SK-N-SH (cell line): ENCODE data around the gene KLHL2. TPM values are rescaled to one million over a fixed set of nuclear protein-coding genes. Genes with fewer than 3 reads are reported as not detected.
"Not testable (repeated sequence)": the region's sequence is repeated elsewhere in the genome, so short reads cannot be mapped to it uniquely, and the experiment has no call there.

Experiments used
- CTCF ChIA-PET: fragments of 300-600, 350-600 bp; formaldehyde crosslinking; extraction: SDS; loops from one replicate; lab custom pipeline; 2021; lab: Yijun Ruan, JAX
- POLR2A ChIA-PET: fragments of 350-600 bp; sonication (Branson Sonifier 250); formaldehyde crosslinking; extraction: SDS; loops from one replicate; lab custom pipeline; 2020; ENCODE audit warnings: antibody characterized with exemption, inconsistent platforms; lab: Yijun Ruan, JAX
- DNase-seq: peaks from one replicate; pipeline ENCODE4 v3.0.0; 2012
- H2AFZ ChIP-seq: fragments of 200-600 bp; sonication (generic); 2 replicates; pipeline ENCODE4 v1.8.1; 2016; ENCODE audit warnings: antibody characterized with exemption, mild to moderate bottlenecking, low read depth
- H3F3A ChIP-seq: fragments of 200-600 bp; sonication (generic); replicated peaks from 2 replicates; pipeline ENCODE3; 2016; ENCODE audit warnings: antibody characterized with exemption, mild to moderate bottlenecking; ENCODE audit not compliant: insufficient read depth
- H3K27ac ChIP-seq, 2 experiments: fragments of 200-500 bp in 1 of 2; fragments of 200-600 bp in 1 of 2; sonication (Bioruptor generic) in 1 of 2; sonication (generic), shearing (Covaris generic) in 1 of 2; 2 replicates each; pipeline versions ENCODE4 v1.5.1 to v1.6.1; 2014 to 2016; ENCODE audit warnings: low read depth in 2 of 2, inconsistent platforms in 1 of 2, low read length in 1 of 2, mild to moderate bottlenecking in 1 of 2, mixed read lengths in 1 of 2
- H3K27me3 ChIP-seq: fragments of 200-600 bp; sonication (generic), shearing (Covaris generic); 2 replicates; pipeline ENCODE4 v1.6.1; 2016; ENCODE audit warnings: mixed run types; ENCODE audit not compliant: insufficient read depth
- H3K36me3 ChIP-seq, 2 experiments: fragments of 200-500 bp in 1 of 2; fragments of 200-600 bp in 1 of 2; sonication (Bioruptor generic) in 1 of 2; sonication (generic) in 1 of 2; replicated peaks in 1 of 2; 2 replicates each; pipeline versions ENCODE3 to v1.5.1; 2014 to 2016; ENCODE audit warnings: low read length in 1 of 2, mild to moderate bottlenecking in 1 of 2; ENCODE audit not compliant: insufficient read depth in 2 of 2, control insufficient read depth in 1 of 2
- H3K4me1 ChIP-seq, 2 experiments: fragments of 200-500 bp in 1 of 2; fragments of 200-600 bp in 1 of 2; sonication (Bioruptor generic) in 1 of 2; sonication (generic), shearing (Covaris generic) in 1 of 2; 2 replicates each; pipeline versions ENCODE4 v1.5.1 to v1.6.1; 2014 to 2016; ENCODE audit warnings: low read depth in 1 of 2, low read length in 1 of 2, mixed run types in 1 of 2; ENCODE audit not compliant: insufficient read depth in 2 of 2, control insufficient read depth in 1 of 2
- H3K4me2 ChIP-seq: fragments of 200-600 bp; sonication (generic), shearing (Covaris generic); 2 replicates; pipeline ENCODE4 v1.6.1; 2017; ENCODE audit warnings: mixed run types
- H3K4me3 ChIP-seq, 2 experiments: fragments of 200-500 bp in 1 of 2; fragments of 200-600 bp in 1 of 2; sonication (Bioruptor generic) in 1 of 2; sonication (generic), shearing (Covaris generic) in 1 of 2; 2 replicates each; pipeline versions ENCODE4 v1.5.1 to v1.8.1; 2014 to 2016; ENCODE audit warnings: low read depth in 2 of 2, inconsistent platforms in 1 of 2, low read length in 1 of 2, mild to moderate bottlenecking in 1 of 2, mixed read lengths in 1 of 2, moderate library complexity in 1 of 2
- H3K79me2 ChIP-seq: fragments of 200-600 bp; sonication (generic); 2 replicates; pipeline ENCODE4 v1.8.1; 2017; ENCODE audit warnings: mild to moderate bottlenecking; ENCODE audit not compliant: insufficient read depth
- H3K9ac ChIP-seq: fragments of 200-600 bp; sonication (generic); 2 replicates; pipeline ENCODE4 v1.6.1; 2017; ENCODE audit warnings: mixed run types
- H3K9me2 ChIP-seq: fragments of 200-600 bp; sonication (generic); 2 replicates; pipeline ENCODE4 v1.6.1; 2017; ENCODE audit warnings: mixed run types
- H3K9me3 ChIP-seq: fragments of 200-600 bp; sonication (generic); 2 replicates; pipeline ENCODE4 v1.6.1; 2017; ENCODE audit warnings: mixed run types, mild to moderate bottlenecking, moderate library complexity
- H4K20me1 ChIP-seq: fragments of 200-600 bp; sonication (generic); 2 replicates; pipeline ENCODE4 v1.6.1; 2017; ENCODE audit warnings: mild to moderate bottlenecking, mixed run types; ENCODE audit not compliant: insufficient read depth
- WGBS: methylation state at CpG from one replicate; pipeline ENCODE4 v1.1.6; 2017; ENCODE audit warnings: low lambda C conversion rate; 5-methylcytosine and 5-hydroxymethylcytosine counted together
- polyA plus RNA-seq, 3 experiments: library from polyadenylated mRNA; depleted of rRNA; stranded (reverse); fragments of >200 nt; gene quantifications; 2 replicates each; pipeline ENCODE4 v1.2.3, GENCODE V29; 2012

Gene KLHL2
- polyA plus RNA-seq, 1 of the 3 experiments (the other 2 are of a cell fraction), result 25.0 TPM

DNA sequence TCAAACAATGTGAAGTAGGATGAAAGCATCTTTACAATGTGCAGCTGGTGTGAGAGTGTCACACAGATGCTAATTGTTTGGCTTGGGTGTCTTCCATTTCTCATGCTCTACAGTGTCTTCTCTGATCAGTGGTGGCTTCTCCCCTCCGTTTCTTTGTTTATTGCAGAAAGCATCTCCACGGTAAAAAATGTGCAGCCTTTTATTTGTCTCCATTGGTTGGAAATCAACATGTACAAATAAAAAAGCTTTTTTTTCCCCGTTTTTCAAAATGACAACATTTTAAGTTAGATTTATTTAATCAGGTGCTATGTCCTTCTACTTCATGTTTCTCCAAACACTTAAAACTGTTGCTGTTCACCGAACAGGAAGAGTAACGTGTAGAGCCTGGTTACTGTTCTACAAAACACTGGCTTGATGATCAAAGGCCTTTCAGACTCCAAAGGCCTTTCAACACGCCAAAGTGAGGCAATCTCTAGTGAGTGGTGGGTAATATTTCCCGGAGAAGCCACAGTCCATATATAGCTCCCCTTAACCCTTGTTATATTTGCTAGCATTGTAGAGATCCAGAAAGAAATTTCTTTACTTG is 48.8 kb downstream of the KLHL2 start:
- H3K9ac ChIP-seq, H3K27ac ChIP-seq, H3K79me2 ChIP-seq, H3K36me3 ChIP-seq, H3F3A ChIP-seq, POLR2A ChIA-PET, H3K9me3 ChIP-seq, DNase-seq, H4K20me1 ChIP-seq, CTCF ChIA-PET, H3K4me2 ChIP-seq, H3K4me3 ChIP-seq, H3K9me2 ChIP-seq, H3K4me1 ChIP-seq, H2AFZ ChIP-seq, H3K27me3 ChIP-seq: not testable (repeated sequence)
- WGBS, result 92% methylated on average over 7 of the region's 7 CpGs

DNA sequence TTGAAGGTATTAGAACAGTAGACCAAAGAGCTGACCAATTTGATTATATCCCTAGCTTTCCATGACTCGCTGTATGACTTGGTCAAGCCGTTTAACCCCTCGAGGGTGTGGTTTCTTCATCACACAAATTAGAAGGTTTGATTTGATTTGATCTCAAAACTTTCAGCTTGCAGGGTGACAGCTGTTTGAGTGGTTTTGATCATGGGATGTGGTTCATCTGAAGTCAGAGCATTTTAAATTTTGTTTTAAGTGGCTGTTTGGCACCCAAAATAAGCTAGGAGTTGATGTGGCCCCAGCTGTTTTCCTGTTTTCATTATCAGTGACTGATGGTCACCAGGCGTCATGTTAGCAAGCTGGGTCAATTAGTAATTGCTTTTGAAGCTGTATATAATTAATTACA is 52.4 kb downstream of the KLHL2 start:
- H3K4me2 ChIP-seq, H3K27me3 ChIP-seq, CTCF ChIA-PET, H3K4me3 ChIP-seq, H3F3A ChIP-seq, H4K20me1 ChIP-seq, H3K4me1 ChIP-seq, H2AFZ ChIP-seq, DNase-seq, H3K27ac ChIP-seq, H3K9me2 ChIP-seq, H3K9me3 ChIP-seq, POLR2A ChIA-PET, H3K79me2 ChIP-seq, H3K36me3 ChIP-seq, H3K9ac ChIP-seq: not testable (repeated sequence)
- 59% methylated on average over 4 of the region's 4 CpGs for WGBS

DNA sequence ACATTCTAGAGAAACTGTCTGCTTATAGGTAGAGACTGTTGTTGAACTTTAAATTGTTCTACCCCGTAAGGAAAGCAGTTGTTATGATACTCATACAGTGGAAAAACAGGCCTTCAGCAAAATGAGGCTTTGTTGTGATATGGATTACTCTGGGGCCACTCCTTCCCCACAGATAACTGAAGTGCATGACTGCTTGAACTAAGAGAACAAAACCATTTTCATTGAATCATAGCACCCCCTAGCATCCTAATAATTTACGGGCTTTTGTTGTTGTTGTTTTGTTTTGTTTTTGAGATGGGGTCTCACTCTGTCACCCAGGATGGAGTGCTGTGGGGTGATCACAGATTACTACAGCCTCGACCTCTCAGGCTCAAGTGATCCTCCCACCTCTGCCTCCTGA is 54.9 kb downstream of the KLHL2 start:
- not testable (repeated sequence) for H3K9ac ChIP-seq, H2AFZ ChIP-seq

DNA sequence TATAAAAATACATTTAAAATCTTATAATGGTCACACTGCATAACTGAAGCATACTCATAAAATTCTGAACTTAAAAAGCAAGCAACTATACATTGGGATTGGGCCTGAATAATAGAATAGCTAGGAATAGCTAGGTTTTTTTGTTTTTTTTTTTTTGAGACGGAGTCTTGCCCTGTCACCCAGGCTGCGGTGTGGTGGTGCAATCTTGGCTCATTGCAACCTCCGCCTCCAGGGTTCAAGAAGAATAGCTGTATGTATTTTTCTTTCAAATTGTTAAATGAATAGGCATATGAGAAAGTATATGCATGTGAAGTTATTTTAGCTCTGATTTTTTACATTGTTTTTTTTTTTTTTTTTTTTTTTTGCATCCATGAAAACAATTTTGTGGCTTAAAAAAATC is 56.1 kb downstream of the KLHL2 start:
- H4K20me1 ChIP-seq, H3K9ac ChIP-seq, H3K36me3 ChIP-seq, H3K4me1 ChIP-seq, H2AFZ ChIP-seq, CTCF ChIA-PET, DNase-seq, H3K27me3 ChIP-seq, H3K4me2 ChIP-seq, POLR2A ChIA-PET, H3K9me3 ChIP-seq, H3K4me3 ChIP-seq, H3K9me2 ChIP-seq, H3K79me2 ChIP-seq, H3F3A ChIP-seq, H3K27ac ChIP-seq: not testable (repeated sequence)
- WGBS, result 94% methylated on average over 3 of the region's 3 CpGs

More for the DNA sequence above, 54.9 kb downstream of the KLHL2 start:
- H3K4me2 ChIP-seq, H3K9me3 ChIP-seq, H3K27me3 ChIP-seq, CTCF ChIA-PET, DNase-seq, H3K27ac ChIP-seq, H3K79me2 ChIP-seq, H3K4me1 ChIP-seq, H4K20me1 ChIP-seq, H3F3A ChIP-seq, POLR2A ChIA-PET, H3K36me3 ChIP-seq, H3K4me3 ChIP-seq, H3K9me2 ChIP-seq: not testable (repeated sequence)
- WGBS, result 95% methylated on average over 3 of the region's 3 CpGs

DNA sequence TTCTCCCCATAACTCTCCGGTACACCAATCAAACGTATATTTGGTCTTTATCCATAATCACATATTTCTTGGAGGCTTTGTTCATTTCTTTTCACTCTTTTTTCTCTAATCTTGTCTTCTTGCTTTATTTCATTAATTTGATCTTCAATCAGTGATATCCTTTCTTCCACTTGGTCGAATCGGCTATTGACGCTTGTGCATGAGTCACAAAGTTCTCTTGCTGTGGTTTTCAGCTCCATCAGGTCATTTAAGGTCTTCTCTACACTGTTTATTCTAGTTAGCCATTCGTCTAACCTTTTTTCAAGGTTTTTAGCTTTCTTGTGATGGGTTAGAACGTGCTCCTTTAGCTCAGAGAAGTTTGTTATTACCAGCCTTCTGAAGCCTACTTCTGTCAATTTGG is 62.6 kb downstream of the KLHL2 start:
- H3K79me2 ChIP-seq, H3K27ac ChIP-seq, CTCF ChIA-PET, H3F3A ChIP-seq, H3K9me3 ChIP-seq, H2AFZ ChIP-seq, H3K36me3 ChIP-seq, DNase-seq, H3K9ac ChIP-seq, H3K27me3 ChIP-seq, H4K20me1 ChIP-seq, POLR2A ChIA-PET, H3K9me2 ChIP-seq, H3K4me1 ChIP-seq, H3K4me2 ChIP-seq, H3K4me3 ChIP-seq: not testable (repeated sequence)
- WGBS, result 81% methylated on average over 7 of the region's 7 CpGs

DNA sequence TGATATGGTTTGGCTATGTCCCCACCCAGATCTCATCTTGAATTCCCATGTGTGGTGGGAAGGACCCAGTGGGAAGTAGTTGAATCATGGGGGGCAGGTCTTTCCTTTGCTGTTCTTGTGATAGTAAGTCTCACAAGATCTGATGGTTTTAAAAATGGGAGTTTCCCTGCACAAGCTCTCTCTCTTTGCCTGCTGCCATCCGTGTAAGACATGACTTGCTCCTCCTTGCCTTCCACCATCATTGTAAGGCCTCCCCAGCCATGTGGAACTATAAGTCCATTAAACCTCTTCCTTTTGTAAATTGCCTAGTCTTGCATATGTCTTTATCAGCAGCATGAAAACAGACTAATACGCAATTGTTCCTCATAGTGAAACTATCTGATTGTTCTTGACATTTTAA is 66.1 kb downstream of the KLHL2 start:
- H3F3A ChIP-seq, H3K4me2 ChIP-seq, DNase-seq, POLR2A ChIA-PET, H3K9me2 ChIP-seq, H4K20me1 ChIP-seq, H3K4me3 ChIP-seq, H3K36me3 ChIP-seq, H3K9ac ChIP-seq, H3K9me3 ChIP-seq, H3K4me1 ChIP-seq, H2AFZ ChIP-seq, H3K79me2 ChIP-seq, H3K27me3 ChIP-seq, H3K27ac ChIP-seq, CTCF ChIA-PET: not testable (repeated sequence)
- WGBS, result 50% methylated on average over 2 of the region's 2 CpGs

DNA sequence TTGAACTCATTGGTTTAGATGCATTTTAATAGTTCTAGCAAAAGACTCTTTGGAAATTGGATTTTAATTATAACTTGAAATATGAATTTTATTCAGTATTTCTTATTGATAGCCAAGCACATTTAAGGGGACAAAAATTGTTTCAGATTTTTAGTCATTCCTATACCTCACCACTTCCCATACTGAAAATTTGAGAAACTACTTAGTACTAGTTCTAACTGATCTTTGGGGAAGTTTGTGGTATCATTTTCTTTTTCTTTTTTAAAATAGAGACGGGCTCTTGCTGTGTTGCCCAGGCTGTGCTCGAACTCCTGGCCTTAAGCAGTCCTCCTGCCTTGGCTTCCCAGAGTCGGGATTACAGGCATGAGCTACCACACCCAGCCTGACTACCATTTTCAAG is 68.0 kb downstream of the KLHL2 start:
- CTCF ChIA-PET, H3K4me2 ChIP-seq: not testable (repeated sequence)
- WGBS, result 98% methylated on average over 3 of the region's 3 CpGs

More for the DNA sequence above, 68.0 kb downstream of the KLHL2 start:
- H3K9ac ChIP-seq, H4K20me1 ChIP-seq, DNase-seq, H3K9me2 ChIP-seq, H3K27me3 ChIP-seq, H3K4me1 ChIP-seq, H3F3A ChIP-seq, H3K79me2 ChIP-seq, H3K27ac ChIP-seq, POLR2A ChIA-PET, H3K36me3 ChIP-seq, H2AFZ ChIP-seq, H3K9me3 ChIP-seq, H3K4me3 ChIP-seq: not testable (repeated sequence)
